ENCODE data around the gene LLPH.

The LLPH gene

DNA sequence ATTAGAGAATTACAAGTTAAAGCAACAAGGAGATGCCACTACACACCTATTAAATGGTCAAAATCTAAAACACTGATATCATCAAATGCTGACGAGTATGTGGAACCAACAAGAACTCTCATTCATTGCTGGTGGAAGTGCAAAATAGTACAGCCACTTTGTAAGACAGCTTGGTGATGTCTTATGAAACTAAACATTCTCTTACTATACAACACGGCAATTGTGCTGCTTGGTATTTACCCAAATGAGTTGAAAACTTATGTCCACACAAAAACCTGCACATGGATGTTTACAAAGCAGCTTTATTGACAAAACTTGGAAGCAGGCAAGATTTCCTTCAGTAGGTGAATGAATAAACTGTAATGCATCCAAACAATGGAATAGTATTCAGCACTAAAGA is 36.0 kb upstream of the LLPH start:
- TF ChIP-seq, protein P1, sequence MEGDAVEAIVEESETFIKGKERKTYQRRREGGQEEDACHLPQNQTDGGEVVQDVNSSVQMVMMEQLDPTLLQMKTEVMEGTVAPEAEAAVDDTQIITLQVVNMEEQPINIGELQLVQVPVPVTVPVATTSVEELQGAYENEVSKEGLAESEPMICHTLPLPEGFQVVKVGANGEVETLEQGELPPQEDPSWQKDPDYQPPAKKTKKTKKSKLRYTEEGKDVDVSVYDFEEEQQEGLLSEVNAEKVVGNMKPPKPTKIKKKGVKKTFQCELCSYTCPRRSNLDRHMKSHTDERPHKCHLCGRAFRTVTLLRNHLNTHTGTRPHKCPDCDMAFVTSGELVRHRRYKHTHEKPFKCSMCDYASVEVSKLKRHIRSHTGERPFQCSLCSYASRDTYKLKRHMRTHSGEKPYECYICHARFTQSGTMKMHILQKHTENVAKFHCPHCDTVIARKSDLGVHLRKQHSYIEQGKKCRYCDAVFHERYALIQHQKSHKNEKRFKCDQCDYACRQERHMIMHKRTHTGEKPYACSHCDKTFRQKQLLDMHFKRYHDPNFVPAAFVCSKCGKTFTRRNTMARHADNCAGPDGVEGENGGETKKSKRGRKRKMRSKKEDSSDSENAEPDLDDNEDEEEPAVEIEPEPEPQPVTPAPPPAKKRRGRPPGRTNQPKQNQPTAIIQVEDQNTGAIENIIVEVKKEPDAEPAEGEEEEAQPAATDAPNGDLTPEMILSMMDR (IDR thresholded peaks at IDR 0.05; ENCODE audit: low read length, missing control alignments), result no peak
- no peak for DNase-seq (ENCODE audit: low read depth)
- H3K4me3 ChIP-seq (replicated peaks; ENCODE audit: low read depth, low read length), result no peak overlapping the region

DNA sequence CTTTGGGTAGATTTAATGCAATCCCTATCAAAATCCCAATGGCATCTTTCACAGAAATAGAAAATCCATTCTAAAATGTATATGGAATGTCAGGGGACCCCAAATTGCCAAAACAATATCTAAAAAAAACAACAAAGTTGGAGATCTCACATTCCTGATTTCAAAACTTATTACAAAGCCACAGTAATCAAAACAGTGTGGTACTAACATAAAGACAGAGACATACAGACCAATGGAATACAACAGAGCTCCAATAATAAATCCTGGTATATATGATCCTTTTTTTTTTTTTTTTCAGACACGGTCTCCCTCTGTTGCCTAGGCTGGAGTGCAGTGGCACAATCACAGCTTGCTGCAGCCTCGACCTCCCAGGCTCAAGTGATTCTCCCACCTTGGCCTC is 34.6 kb upstream of the LLPH start:
- no peak overlapping the region for H3K4me3 ChIP-seq (replicated peaks; ENCODE audit: low read depth, low read length)
- TF ChIP-seq, protein P1 (IDR thresholded peaks at IDR 0.05; ENCODE audit: low read length, missing control alignments), result no peak
- no peak for DNase-seq (ENCODE audit: low read depth)

DNA sequence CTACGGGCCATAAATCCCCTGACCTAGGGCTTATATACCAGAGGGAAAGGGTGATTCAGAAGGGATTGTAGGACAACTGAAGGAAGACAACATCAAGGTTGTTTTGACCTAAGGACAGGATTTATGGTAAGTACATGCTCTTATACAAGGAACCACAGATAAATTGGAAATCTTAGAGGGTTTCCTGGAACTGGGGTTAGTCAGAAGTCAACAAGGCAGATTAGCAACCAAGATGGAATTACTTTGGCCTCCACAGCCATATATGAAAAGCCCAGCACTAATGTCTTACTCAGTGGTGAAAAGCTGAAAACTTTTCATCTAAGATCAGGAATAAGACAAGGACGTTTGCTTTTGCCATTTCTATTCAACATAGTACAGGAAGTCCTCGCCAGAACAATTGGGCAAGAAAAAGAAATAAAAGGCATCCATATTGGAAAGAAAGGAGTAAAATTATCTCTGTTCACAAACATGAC is 33.8 kb upstream of the LLPH start:
- DNase-seq (ENCODE audit: low read depth), result peak; percentile 13
- TF ChIP-seq, protein P1 (IDR thresholded peaks at IDR 0.05; ENCODE audit: low read length, missing control alignments), result no peak
- H3K4me3 ChIP-seq (replicated peaks; ENCODE audit: low read depth, low read length), result no peak overlapping the region

DNA sequence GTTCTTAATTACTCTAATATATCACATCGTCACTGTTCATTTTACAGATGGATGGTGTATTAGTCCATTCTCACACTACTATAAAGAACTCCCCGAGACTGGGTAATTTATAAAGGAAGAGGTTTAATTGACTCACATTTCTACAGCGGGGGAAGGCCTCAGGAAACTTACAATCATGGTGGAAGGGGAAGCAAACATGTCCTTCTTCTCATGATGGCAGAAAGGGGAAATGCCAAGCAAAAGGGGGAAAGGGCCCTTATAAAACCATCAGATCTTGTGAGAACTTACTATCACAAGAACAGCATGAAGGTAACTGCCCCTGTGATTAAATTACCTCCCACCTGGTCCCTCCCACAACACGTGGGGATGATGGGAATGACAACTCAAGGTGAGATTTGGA is 32.7 kb upstream of the LLPH start:
- TF ChIP-seq, protein P1 (IDR thresholded peaks at IDR 0.05; ENCODE audit: low read length, missing control alignments), result no peak
- H3K4me3 ChIP-seq (replicated peaks; ENCODE audit: low read depth, low read length), result no peak overlapping the region
- DNase-seq (ENCODE audit: low read depth), result no peak

DNA sequence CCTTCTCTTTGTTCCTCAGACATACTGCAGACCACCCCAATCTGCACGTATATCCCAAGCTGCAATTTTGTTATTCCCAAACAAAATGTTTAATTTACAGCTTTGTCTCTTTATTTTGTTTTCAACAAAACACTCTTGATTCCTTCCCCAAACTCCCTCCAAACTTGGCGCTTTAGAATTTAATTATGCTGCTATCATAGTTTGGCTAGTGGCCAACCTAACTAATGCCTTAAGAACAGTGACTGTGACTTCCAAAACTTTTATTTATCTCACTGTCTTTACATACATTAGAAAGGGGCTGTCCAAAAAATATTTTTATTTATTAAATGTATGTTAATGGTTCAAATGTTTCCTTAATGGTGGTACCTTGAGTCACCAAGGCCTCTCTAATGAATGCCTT is 32.2 kb upstream of the LLPH start:
- no peak overlapping the region for H3K4me3 ChIP-seq (replicated peaks; ENCODE audit: low read depth, low read length)
- DNase-seq (ENCODE audit: low read depth), result no peak
- TF ChIP-seq, protein P1 (IDR thresholded peaks at IDR 0.05; ENCODE audit: low read length, missing control alignments), result no peak

DNA sequence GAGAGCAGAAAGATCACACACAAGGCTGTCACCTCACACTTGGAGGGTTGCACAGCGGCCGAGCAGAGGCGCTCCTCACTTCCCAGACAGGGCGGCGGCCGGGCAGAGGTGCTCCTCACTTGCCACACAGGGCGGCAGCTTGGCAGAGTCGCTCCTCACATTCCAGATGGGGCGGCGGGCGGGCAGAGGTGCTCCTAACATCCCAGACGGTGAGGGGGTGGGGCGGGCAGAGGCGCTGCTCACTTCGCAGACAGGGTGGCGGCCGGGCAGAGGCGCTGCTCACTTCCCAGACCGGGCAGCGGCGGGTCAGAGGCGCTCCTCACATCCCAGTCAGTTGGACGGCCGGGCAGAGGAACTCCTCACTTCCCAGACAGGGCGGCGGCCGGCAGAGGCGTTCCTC is 30.2 kb upstream of the LLPH start:
- TF ChIP-seq, protein P1 (IDR thresholded peaks at IDR 0.05; ENCODE audit: low read length, missing control alignments), result no peak
- no peak for DNase-seq (ENCODE audit: low read depth)
- H3K4me3 ChIP-seq (replicated peaks; ENCODE audit: low read depth, low read length), result no peak overlapping the region

DNA sequence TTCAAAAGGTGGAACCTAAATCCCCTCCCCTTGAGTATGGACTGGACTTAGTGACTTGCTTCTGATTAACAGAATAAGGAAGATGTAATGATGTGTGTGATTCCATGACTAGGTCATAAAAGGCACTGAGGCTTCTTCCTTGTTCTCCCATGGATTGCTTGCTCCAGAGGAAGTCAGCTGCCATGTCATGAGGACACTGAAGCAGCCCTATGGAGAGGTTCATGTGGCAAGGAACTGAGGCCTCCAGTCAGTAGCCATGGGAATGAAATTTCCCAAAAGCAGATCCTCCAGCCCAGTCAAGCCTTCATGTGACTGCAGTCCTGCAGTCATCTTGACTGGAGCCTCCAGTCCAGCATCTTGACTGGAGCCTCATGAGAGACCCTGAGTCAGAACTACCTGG is 28.6 kb upstream of the LLPH start:
- TF ChIP-seq, protein P1 (IDR thresholded peaks at IDR 0.05; ENCODE audit: low read length, missing control alignments), result no peak
- H3K4me3 ChIP-seq (replicated peaks; ENCODE audit: low read depth, low read length), result no peak overlapping the region

More for the DNA sequence above, 28.6 kb upstream of the LLPH start:
- no peak for DNase-seq (ENCODE audit: low read depth)

Measured in fibroblast of pulmonary artery (primary cell).